Pancreas (tissue), 10 donors: Measurements from ENCODE around the gene MYO1C. TPM values are rescaled to one million over a fixed set of nuclear protein-coding genes. Genes with fewer than 3 reads are reported as not detected.
"Not testable (repeated sequence)": the region's sequence is repeated elsewhere in the genome, so short reads cannot be mapped to it uniquely, and the experiment has no call there.

ENCODE experiments used
- ATAC-seq, 4 donors: fragments of 200-7000 bp; cut with Tn5 transposase; one replicate each; pipeline versions ENCODE4 v1.8.0 to v1.9.1; 2020; ENCODE audit warnings: mild to moderate bottlenecking in 4 of 4, moderate library complexity in 4 of 4
- DNase-seq, 6 donors: peaks; one replicate each; pipeline ENCODE4 v3.0.0-alpha.2; 2020
- FAIRE-seq: peaks from 2 replicates; lab custom pipeline; 2012; peaks lifted over from hg19 to GRCh38; lab: Jason Lieb, UNC
- H3K27ac ChIP-seq, 4 donors: fragments of 200-600 bp; sonication (generic); 1 replicate in 3 of 4; 2 replicates in 1 of 4; pipeline versions ENCODE4 v1.5.0 to v1.8.0; 2020
- H3K27me3 ChIP-seq, 4 donors: fragments of 200-600 bp; one replicate each; pipeline ENCODE4 v1.8.0; 2021
- H3K36me3 ChIP-seq, 3 donors: fragments of 200-600 bp; sonication (generic) in 1 of 3; one replicate each; pipeline versions ENCODE4 v1.5.0 to v1.8.0; 2020 to 2021
- H3K4me1 ChIP-seq, 3 donors: fragments of 200-600 bp; one replicate each; pipeline ENCODE4 v1.8.0; 2021
- H3K4me3 ChIP-seq, 4 donors: fragments of 200-600 bp; sonication (generic) in 2 of 4; one replicate each; pipeline versions ENCODE4 v1.5.0 to v1.8.0; 2020 to 2021
- H3K9me3 ChIP-seq, 4 donors: fragments of 200-600 bp; one replicate each; pipeline ENCODE4 v1.8.0; 2021
- CTCF ChIP-seq, 4 donors: fragments of 200-600 bp; sonication (generic) in 3 of 4; IDR thresholded peaks; one replicate each; pipeline versions ENCODE4 v1.5.0 to v1.8.0; 2021; ENCODE audit warnings: antibody characterized with exemption in 4 of 4
- whole genome bisulfite sequencing, 2 donors: extraction: QIAGEN DNeasy Blood & Tissue Kit; methylation state at CpG; one replicate each; pipeline ENCODE4 v1.1.7; 2013; 5-methylcytosine and 5-hydroxymethylcytosine counted together
- intact Hi-C, 3 donors: fragments of 100-400 bp; cut with DNase I; formaldehyde crosslinking; loops; one replicate each; pipeline versions ENCODE4 v1.11.1 to v1.14.2; 2022
- polyA plus RNA-seq, 2 donors: library from polyadenylated mRNA; stranded (reverse); fragments of 200-250 nt; gene quantifications; one replicate each; pipeline ENCODE4 v1.2.3, GENCODE V29; 2013
- total RNA-seq, 6 donors: library from RNA; stranded (reverse); fragmentation: NEBNext Ultra II Directional in 4 of 6; extraction: Animal tissue kit (Norgen Biotek cat#: 25700) in 4 of 6; gene quantifications; one replicate each; pipeline versions ENCODE4 v1.2.1 to v1.2.4, GENCODE V29; 2021 to 2023
- donor health status: healthy with polysubstance abuse.
- donor health status: DM: no; HTN: no; CAD: no; lungs with moderate emphysema.
- donor health status: DM: no; HTN: no; CAD: no.
- donor health status: control.
- donor health status: control.
- donor health status: Bipolar disorder and iron deficiency.
- donor health status: DM: yes; HTN: yes; CAD: no.
- donor health status: DM: no; HTN: no; CAD: no.
- donor health status: DM: no; HTN: no; CAD: no.
- donor health status: DM: yes; HTN: yes; CAD: no.

The MYO1C gene
- total and polyA plus RNA-seq, 8 donors = 57.2 to 138 (median 99.3) TPM

GRCh38 chr17:1509290-1509881, 16.9 kb upstream of the MYO1C start:
- Histone ChIP-seq H3K9me3 (no peaks in the 10 kb centered on the region), H3K4me3 (no peak overlapping the region), H3K27me3 (no peaks in the 10 kb centered on the region), H3K27ac (no peak overlapping the region), H3K4me1 (no peaks in the 10 kb centered on the region), H3K36me3 (peaks cover 0 to 6% (median 3%) of the 10 kb centered on the region in 3 donors)
- FAIRE-seq (no peak), ATAC-seq (no peak), DNase-seq (no peak)
- intact Hi-C loops = loop anchor here in 1 of 3 donors (5.0 kb wide), 1 partner anchor 57 kb away; no protein-coding TSS in a partner anchor
- no peak for TF ChIP-seq CTCF (IDR thresholded peaks at IDR 0.05)
- 78 to 83% methylated on average over 7 of the region's 7 CpGs for WGBS, 2 donors

- 91 to 94% methylated on average over 18 to 24 of the region's 25 CpGs for WGBS, 2 donors
- H3K4me1 ChIP-seq, DNase-seq, ATAC-seq, H3K36me3 ChIP-seq, H3K27ac ChIP-seq, H3K9me3 ChIP-seq, FAIRE-seq, H3K4me3 ChIP-seq, H3K27me3 ChIP-seq: not testable (repeated sequence)
- intact Hi-C loops = loop anchor here in 1 of 3 donors (5.0 kb wide), 1 partner anchor 56 kb away; no protein-coding TSS in a partner anchor
Measured at GRCh38 chr17:1508709-1509108, 16.2 kb upstream of the MYO1C start.

- intact Hi-C loops = loop anchor here in 1 of 3 donors (5.0 kb wide), 1 partner anchor 54 kb away; no protein-coding TSS in a partner anchor
- DNase-seq (no peak), FAIRE-seq (no peak), ATAC-seq (no peak)
- 89 to 94% methylated on average over 13 of the region's 13 CpGs for WGBS, 2 donors
- Histone ChIP-seq H3K27me3 (no peaks in the 10 kb centered on the region), H3K27ac (no peak overlapping the region), H3K9me3 (no peaks in the 10 kb centered on the region), H3K36me3 (peaks cover 0 to 3% (median 0%) of the 10 kb centered on the region in 3 donors), H3K4me3 (no peak overlapping the region), H3K4me1 (no peaks in the 10 kb centered on the region)
- no peak for TF ChIP-seq CTCF (IDR thresholded peaks at IDR 0.05)
Measured at GRCh38 chr17:1506649-1507267, 14.3 kb upstream of the MYO1C start.

- peaks cover 0 to 3% (median 0%) of the 10 kb centered on the region in 3 donors for H3K36me3 ChIP-seq
- H3K27me3 ChIP-seq = no peaks in the 10 kb centered on the region
- ATAC-seq (no peak), DNase-seq (no peak), FAIRE-seq (no peak)
- intact Hi-C loops = loop anchor here in 1 of 3 donors (5.0 kb wide), 1 partner anchor 53 kb away; no protein-coding TSS in a partner anchor
- no peak for TF ChIP-seq CTCF (IDR thresholded peaks at IDR 0.05)
- 86 to 91% methylated on average over 5 of the region's 5 CpGs for WGBS, 2 donors
- H3K27ac ChIP-seq = no peak overlapping the region
- H3K4me3 ChIP-seq = no peak overlapping the region
- H3K9me3 ChIP-seq = no peaks in the 10 kb centered on the region
- no peaks in the 10 kb centered on the region for H3K4me1 ChIP-seq
Measured at GRCh38 chr17:1505586-1505985, 13.1 kb upstream of the MYO1C start.

- FAIRE-seq (no peak), DNase-seq (no peak), ATAC-seq (no peak)
- WGBS, 2 donors = 90 to 94% methylated on average over 3 of the region's 3 CpGs
- H3K9me3 ChIP-seq = no peaks in the 10 kb centered on the region
- no peaks in the 10 kb centered on the region for H3K27me3 ChIP-seq
- intact Hi-C loops = loop anchor here in 1 of 3 donors (5.0 kb wide), 1 partner anchor 53 kb away; no protein-coding TSS in a partner anchor
- no peak for TF ChIP-seq CTCF (IDR thresholded peaks at IDR 0.05)
- H3K4me3 ChIP-seq = no peak overlapping the region
- H3K27ac ChIP-seq = no peak overlapping the region
- peaks cover 0 to 3% (median 0%) of the 10 kb centered on the region in 3 donors for H3K36me3 ChIP-seq
- H3K4me1 ChIP-seq = no peaks in the 10 kb centered on the region
Measured at GRCh38 chr17:1504866-1505265, 12.4 kb upstream of the MYO1C start.
